GM21723 (cell line): ENCODE results near the gene SUGCT.
A peak's percentile ranks its signal among the peaks of the same experiment; 100 is the strongest.

Experiments used
- ATAC-seq: cut with Tn5 transposase; IDR thresholded peaks from one replicate; pipeline ENCODE4 v1.9.1; 2021; ENCODE audit warnings: mild to moderate bottlenecking, moderate library complexity; ENCODE audit not compliant: unreplicated experiment

Gene SUGCT

GRCh38 chr7:40457776-40458480, 323.1 kb downstream of the SUGCT start:
- ATAC-seq, result no peak

GRCh38 chr7:40463446-40463845, 328.6 kb downstream of the SUGCT start:
- no peak for ATAC-seq

GRCh38 chr7:40468891-40469864, 334.4 kb downstream of the SUGCT start:
- ATAC-seq, result no peak

GRCh38 chr7:40470091-40470592, 335.3 kb downstream of the SUGCT start:
- no peak for ATAC-seq

GRCh38 chr7:40470817-40471216, 336.0 kb downstream of the SUGCT start:
- ATAC-seq, result no peak

GRCh38 chr7:40471891-40472290, 337.1 kb downstream of the SUGCT start:
- ATAC-seq, result no peak

- peak; percentile 100 for ATAC-seq
These were observed 340.2 kb downstream of the SUGCT start for GRCh38 chr7:40474790-40475680.

- no peak for ATAC-seq
These were observed 340.8 kb downstream of the SUGCT start for GRCh38 chr7:40475681-40475982.

GRCh38 chr7:40477094-40477493, 342.3 kb downstream of the SUGCT start:
- ATAC-seq, result no peak

- ATAC-seq, result no peak
These were observed 348.0 kb downstream of the SUGCT start for GRCh38 chr7:40482845-40483244.

GRCh38 chr7:40483630-40484029, 348.8 kb downstream of the SUGCT start:
- no peak for ATAC-seq

GRCh38 chr7:40489844-40490602, 355.2 kb downstream of the SUGCT start:
- no peak for ATAC-seq

- ATAC-seq, result no peak
These were observed 355.8 kb downstream of the SUGCT start for GRCh38 chr7:40490603-40490924.

GRCh38 chr7:40492946-40493345, 358.1 kb downstream of the SUGCT start:
- ATAC-seq, result no peak

GRCh38 chr7:40493609-40494051, 358.8 kb downstream of the SUGCT start:
- no peak for ATAC-seq

- ATAC-seq, result no peak
These were observed 364.2 kb downstream of the SUGCT start for GRCh38 chr7:40498924-40499510.

- no peak for ATAC-seq
These were observed 364.9 kb downstream of the SUGCT start for GRCh38 chr7:40499718-40500117.

GRCh38 chr7:40500219-40500618, 365.4 kb downstream of the SUGCT start:
- ATAC-seq, result no peak

- ATAC-seq, result no peak
These were observed 367.6 kb downstream of the SUGCT start for GRCh38 chr7:40502359-40502758.

GRCh38 chr7:40506158-40506557, 371.4 kb downstream of the SUGCT start:
- no peak for ATAC-seq
